ENCODE data around the gene HPS1. TPM values are rescaled to one million over a fixed set of nuclear protein-coding genes. Genes with fewer than 3 reads are reported as not detected.

The HPS1 gene
- polyA plus RNA-seq, 10 donors, result 12.2 to 22.5 (median 16.5) TPM

DNA sequence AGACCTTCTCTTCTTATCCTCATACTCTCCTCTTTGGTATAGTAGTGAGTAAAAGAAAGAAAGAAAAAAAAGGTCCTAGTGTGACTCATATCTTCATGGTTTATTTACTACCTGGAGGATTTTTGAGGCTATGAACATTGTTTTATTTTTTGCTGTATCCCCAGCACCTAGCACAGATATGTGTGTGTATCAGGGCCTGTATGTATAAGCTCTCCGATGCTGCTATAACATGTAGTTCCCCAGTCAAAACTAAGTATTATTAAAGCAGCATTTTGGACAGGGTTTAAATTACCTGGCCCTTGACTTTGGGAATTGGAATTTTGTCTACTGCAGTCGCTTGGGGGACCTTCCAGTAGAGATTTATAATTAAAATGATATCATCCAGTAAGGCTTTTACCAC is 78.1 kb downstream of the HPS1 start:
- DNase-seq, result no peak

DNA sequence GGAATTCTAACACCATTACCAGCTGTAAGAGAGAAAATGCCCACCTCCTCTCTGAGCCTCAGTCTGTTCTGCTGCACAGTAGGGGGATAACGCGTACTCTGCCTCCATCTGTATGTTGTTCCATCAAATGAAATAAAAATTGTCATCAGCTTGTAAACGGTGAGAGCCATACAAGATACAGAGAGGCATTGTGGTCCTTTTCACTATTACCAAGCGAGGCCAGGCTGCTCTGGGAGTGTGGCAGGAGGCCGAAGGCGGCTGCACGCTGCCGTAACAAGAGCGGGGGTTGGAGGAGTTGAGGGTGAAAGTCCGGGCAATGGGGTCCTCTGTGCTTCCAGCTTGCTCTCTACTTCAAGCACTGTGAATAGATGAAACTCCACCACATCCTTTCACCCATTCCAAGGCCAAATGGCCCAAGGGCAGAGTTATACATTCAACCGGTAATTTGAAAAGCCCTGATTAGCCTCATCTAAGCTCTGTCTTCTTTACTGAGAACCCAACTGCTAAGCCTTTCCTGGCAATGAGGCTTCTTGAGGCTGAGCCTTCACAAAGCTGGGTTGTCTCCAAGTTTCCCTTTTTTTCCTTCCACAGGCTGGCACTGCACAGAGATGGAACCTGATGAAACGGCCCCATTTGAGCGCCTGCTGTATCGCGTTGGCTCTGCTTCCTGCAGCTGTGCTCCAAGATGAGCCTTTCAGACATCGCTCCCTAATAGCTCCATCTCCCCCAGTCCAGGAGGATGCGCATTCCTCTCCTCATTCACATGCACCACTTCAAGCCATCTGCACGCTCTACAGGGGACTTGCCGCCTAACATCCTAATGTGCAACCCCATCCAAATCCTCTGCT is 78.9 kb downstream of the HPS1 start:
- DNase-seq, result peak in 1 of 3 donors; percentile 47

Other genes with a start within 250 kb of the HPS1 start
- 10 to 100 TPM in 6 of 10 donors, 1 to 10 TPM in 4; 7.3 to 12.9 (median 11.3) TPM for gene LOXL4, start 178.7 kb downstream of the HPS1 start, polyA plus RNA-seq (ENCODE audit: insufficient read length in 10 of 10)
- gene PYROXD2, start 31.8 kb downstream of the HPS1 start, polyA plus RNA-seq (ENCODE audit: insufficient read length in 10 of 10), result 10 to 100 TPM in 7 of 10 donors, 1 to 10 TPM in 3; 7.6 to 19.9 (median 11.5) TPM

Data from muscle of back (tissue), 11 donors.